CD8-positive, alpha-beta memory T cell (primary cell): ENCODE results near the gene DICER1. TPM values are rescaled to one million over a fixed set of nuclear protein-coding genes. Genes with fewer than 3 reads are reported as not detected.
A peak's percentile ranks its signal among the peaks of the same experiment; 100 is the strongest.
"Not testable (repeated sequence)": the region's sequence is repeated elsewhere in the genome, so short reads cannot be mapped to it uniquely, and the experiment has no call there.

Source experiments
- CTCF ChIA-PET: fragments of 350-600 bp; sonication (Branson Sonifier 250); formaldehyde crosslinking; loops from one replicate; lab custom pipeline; 2021; ENCODE audit warnings: antibody characterized with exemption; lab: Charles Lee
- POLR2A ChIA-PET: fragments of 350-600 bp; sonication (Branson Sonifier 250); formaldehyde crosslinking; loops from one replicate; lab custom pipeline; 2021; ENCODE audit warnings: antibody characterized with exemption; lab: Charles Lee
- DNase-seq, 5 donors: peaks; one replicate each; pipeline versions ENCODE4 v3.0.0 to v3.0.0-alpha.2; 2020 to 2022; ENCODE audit warnings: mixed read lengths in 1 of 5
- H3K27ac ChIP-seq: one replicate; pipeline ENCODE4 v1.7.0; 2013; ENCODE audit warnings: low read depth, mild to moderate bottlenecking, low read length, moderate library complexity
- H3K27me3 ChIP-seq: 2 replicates; pipeline ENCODE4 v1.7.0; 2013; ENCODE audit warnings: low read length, mild to moderate bottlenecking; ENCODE audit not compliant: insufficient read depth, poor library complexity, severe bottlenecking
- H3K36me3 ChIP-seq: 2 replicates; pipeline ENCODE4 v1.7.0; 2013; ENCODE audit warnings: mild to moderate bottlenecking, low read length, moderate library complexity; ENCODE audit not compliant: insufficient read depth
- H3K4me1 ChIP-seq: 2 replicates; pipeline ENCODE4 v1.7.0; 2013; ENCODE audit warnings: mild to moderate bottlenecking, low read length, moderate library complexity; ENCODE audit not compliant: insufficient read depth
- H3K4me3 ChIP-seq: 2 replicates; pipeline ENCODE4 v1.7.0; 2013; ENCODE audit warnings: mild to moderate bottlenecking, low read length
- H3K9me3 ChIP-seq: 2 replicates; pipeline ENCODE4 v1.7.0; 2013; ENCODE audit warnings: mild to moderate bottlenecking, low read length
- H3K27ac Mint-ChIP-seq, 8 donors: one replicate each; pipeline ENCODE4 v1.8.0; 2020 to 2021; ENCODE audit warnings: mixed read lengths in 8 of 8, mild to moderate bottlenecking in 6 of 8, inconsistent platforms in 3 of 8, moderate library complexity in 3 of 8
- H3K27me3 Mint-ChIP-seq, 2 donors: one replicate each; pipeline ENCODE4 v1.8.0; 2020 to 2021; ENCODE audit warnings: mixed read lengths in 2 of 2, mild to moderate bottlenecking in 1 of 2, moderate library complexity in 1 of 2
- H3K36me3 Mint-ChIP-seq, 3 donors: one replicate each; pipeline ENCODE4 v1.8.0; 2020 to 2021; ENCODE audit warnings: mixed read lengths in 3 of 3, inconsistent platforms in 1 of 3, mild to moderate bottlenecking in 1 of 3
- H3K4me1 Mint-ChIP-seq, 3 donors: one replicate each; pipeline ENCODE4 v1.8.0; 2020 to 2021; ENCODE audit warnings: mixed read lengths in 3 of 3, inconsistent platforms in 1 of 3, mild to moderate bottlenecking in 1 of 3
- H3K4me3 Mint-ChIP-seq, 7 donors: one replicate each; pipeline ENCODE4 v1.8.0; 2020 to 2021; ENCODE audit warnings: mixed read lengths in 7 of 7, mild to moderate bottlenecking in 6 of 7, moderate library complexity in 4 of 7, inconsistent platforms in 2 of 7
- H3K9me3 Mint-ChIP-seq, 5 donors: one replicate each; pipeline ENCODE4 v1.8.0; 2020 to 2022; ENCODE audit warnings: mixed read lengths in 5 of 5, mild to moderate bottlenecking in 3 of 5, moderate library complexity in 2 of 5, inconsistent platforms in 1 of 5
- polyA plus RNA-seq: library from polyadenylated mRNA; unstranded; fragments of 300-500 nt; fragmentation: Illumina TruSeq; gene quantifications from one replicate; pipeline ENCODE4 v1.2.3, GENCODE V29; 2021
- total RNA-seq, 2 experiments: library from RNA; stranded (reverse); gene quantifications; one replicate each; pipeline ENCODE4 v1.2.3, GENCODE V29; 2021

Gene DICER1
- total and polyA plus RNA-seq, 3 experiments from 2014 or later: 15.0 to 62.0 (median 57.9) TPM

- no peaks in the 10 kb centered on the region for H3K9me3 ChIP-seq
- ChIA-PET POLR2A (no interaction called here), CTCF (no interaction called here)
- H3K4me1 Mint-ChIP-seq: no peaks in the 10 kb centered on the region
- DNase-seq: no peak
- H3K4me3 ChIP-seq: no peak overlapping the region
- H3K27me3 ChIP-seq: peaks cover 7% of the 10 kb centered on the region
- no peaks in the 10 kb centered on the region for H3K9me3 Mint-ChIP-seq
- peaks cover 0 to 18% (median 9%) of the 10 kb centered on the region in 3 donors for H3K36me3 Mint-ChIP-seq
- H3K4me1 ChIP-seq: no peaks in the 10 kb centered on the region
- H3K27ac Mint-ChIP-seq: no peak overlapping the region
- H3K27ac ChIP-seq: no peak overlapping the region
- H3K36me3 ChIP-seq: no peaks in the 10 kb centered on the region
- H3K27me3 Mint-ChIP-seq: peaks cover 11 to 41% of the 10 kb centered on the region in 2 donors
- H3K4me3 Mint-ChIP-seq: no peak overlapping the region
Observed at GRCh38 chr14:95182379-95182778, 25.1 kb upstream of the DICER1 start.

GRCh38 chr14:95180966-95181741 lies 23.8 kb upstream of the DICER1 start:
- no peaks in the 10 kb centered on the region for H3K9me3 Mint-ChIP-seq
- Histone ChIP-seq H3K36me3 (no peaks in the 10 kb centered on the region), H3K27me3 (peaks cover 7% of the 10 kb centered on the region), H3K4me3 (no peak overlapping the region), H3K9me3 (no peaks in the 10 kb centered on the region), H3K4me1 (no peaks in the 10 kb centered on the region), H3K27ac (no peak overlapping the region)
- H3K4me1 Mint-ChIP-seq: no peaks in the 10 kb centered on the region
- H3K27me3 Mint-ChIP-seq: peaks cover 7 to 30% of the 10 kb centered on the region in 2 donors
- peaks cover 0 to 18% (median 9%) of the 10 kb centered on the region in 3 donors for H3K36me3 Mint-ChIP-seq
- no peak for DNase-seq
- CTCF ChIA-PET: no interaction called here
- POLR2A ChIA-PET: no interaction called here
- H3K27ac Mint-ChIP-seq: no peak overlapping the region
- H3K4me3 Mint-ChIP-seq: no peak overlapping the region

- POLR2A ChIA-PET, H3K27ac Mint-ChIP-seq, H3K27me3 Mint-ChIP-seq: not testable (repeated sequence)
Observed at GRCh38 chr14:95175670-95176069, 18.3 kb upstream of the DICER1 start.

GRCh38 chr14:95174184-95174792 lies 17.0 kb upstream of the DICER1 start:
- Histone ChIP-seq H3K4me1 (no peaks in the 10 kb centered on the region), H3K27me3 (no peaks in the 10 kb centered on the region), H3K27ac (no peak overlapping the region), H3K36me3 (no peaks in the 10 kb centered on the region), H3K9me3 (no peaks in the 10 kb centered on the region), H3K4me3 (no peak overlapping the region)
- Mint-ChIP-seq H3K4me3 (no peak overlapping the region), H3K4me1 (peaks cover 0 to 2% (median 0%) of the 10 kb centered on the region in 3 donors), H3K27me3 (peaks cover under 1 to 6% of the 10 kb centered on the region in 2 donors), H3K27ac (no peak overlapping the region), H3K9me3 (peaks cover 0 to 2% (median 0%) of the 10 kb centered on the region in 5 donors), H3K36me3 (peaks cover 0 to 9% (median under 1%) of the 10 kb centered on the region in 3 donors)
- no peak for DNase-seq
- POLR2A ChIA-PET: no interaction called here
- CTCF ChIA-PET: interaction anchor here (0.6 kb wide), 1 partner anchor 472 kb away, joined by 3 read pairs; no protein-coding TSS in a partner anchor

More at GRCh38 chr14:95175670-95176069, 18.3 kb upstream of the DICER1 start:
- CTCF ChIA-PET, H3K9me3 Mint-ChIP-seq, DNase-seq, H3K4me1 ChIP-seq, H3K4me3 Mint-ChIP-seq, H3K27me3 ChIP-seq, H3K36me3 ChIP-seq, H3K4me3 ChIP-seq, H3K9me3 ChIP-seq, H3K4me1 Mint-ChIP-seq, H3K27ac ChIP-seq: not testable (repeated sequence)
- peaks cover 0 to 11% (median 5%) of the 10 kb centered on the region in 3 donors for H3K36me3 Mint-ChIP-seq

GRCh38 chr14:95173518-95173917 lies 16.2 kb upstream of the DICER1 start:
- Histone ChIP-seq H3K9me3 (no peaks in the 10 kb centered on the region), H3K4me3 (no peak overlapping the region), H3K27me3 (no peaks in the 10 kb centered on the region), H3K4me1 (no peaks in the 10 kb centered on the region), H3K27ac (no peak overlapping the region), H3K36me3 (no peaks in the 10 kb centered on the region)
- Mint-ChIP-seq H3K27ac (peak overlapping the region in 2 of 8 donors; percentile 7 to 55), H3K36me3 (peaks cover 0 to 4% (median 0%) of the 10 kb centered on the region in 3 donors), H3K9me3 (peaks cover 0 to 2% (median 0%) of the 10 kb centered on the region in 5 donors), H3K4me1 (peaks cover 0 to 2% (median 0%) of the 10 kb centered on the region in 3 donors), H3K4me3 (no peak overlapping the region), H3K27me3 (peaks cover 0 to 6% of the 10 kb centered on the region in 2 donors)
- ChIA-PET CTCF (no interaction called here), POLR2A (no interaction called here)
- DNase-seq: no peak

- CTCF ChIA-PET: interaction anchor here (1.3 kb wide), 1 partner anchor 12 kb away, joined by 3 read pairs; no protein-coding TSS in a partner anchor
- DNase-seq: no peak
- Histone ChIP-seq H3K27ac (no peak overlapping the region), H3K27me3 (no peaks in the 10 kb centered on the region), H3K4me1 (no peaks in the 10 kb centered on the region), H3K9me3 (no peaks in the 10 kb centered on the region), H3K36me3 (no peaks in the 10 kb centered on the region), H3K4me3 (no peak overlapping the region)
- Mint-ChIP-seq H3K9me3 (peaks cover 11 to 18% (median 12%) of the 10 kb centered on the region in 5 donors), H3K27ac (peak overlapping the region in 1 of 8 donors; percentile 4), H3K36me3 (peaks cover 0 to 18% (median 1%) of the 10 kb centered on the region in 3 donors), H3K4me3 (no peak overlapping the region), H3K27me3 (peaks cover 0 to 3% of the 10 kb centered on the region in 2 donors), H3K4me1 (no peaks in the 10 kb centered on the region)
- POLR2A ChIA-PET: no interaction called here
Observed at GRCh38 chr14:95167177-95167576, 9.8 kb upstream of the DICER1 start.

- H3K4me3 ChIP-seq: no peak overlapping the region
- POLR2A ChIA-PET: no interaction called here
- H3K36me3 Mint-ChIP-seq: peaks cover 0 to 18% (median 1%) of the 10 kb centered on the region in 3 donors
- H3K27me3 ChIP-seq: no peaks in the 10 kb centered on the region
- CTCF ChIA-PET: no interaction called here
- no peak for DNase-seq
- no peak overlapping the region for H3K27ac Mint-ChIP-seq
- no peaks in the 10 kb centered on the region for H3K4me1 Mint-ChIP-seq
- no peak overlapping the region for H3K27ac ChIP-seq
- H3K4me3 Mint-ChIP-seq: no peak overlapping the region
- no peaks in the 10 kb centered on the region for H3K4me1 ChIP-seq
- no peaks in the 10 kb centered on the region for H3K36me3 ChIP-seq
- peaks cover 11 to 18% (median 12%) of the 10 kb centered on the region in 5 donors for H3K9me3 Mint-ChIP-seq
- H3K9me3 ChIP-seq: no peaks in the 10 kb centered on the region
- peaks cover 0 to 3% of the 10 kb centered on the region in 2 donors for H3K27me3 Mint-ChIP-seq
Observed at GRCh38 chr14:95165517-95165916, 8.2 kb upstream of the DICER1 start.

GRCh38 chr14:95164506-95164905 lies 7.2 kb upstream of the DICER1 start:
- Mint-ChIP-seq H3K4me1 (no peaks in the 10 kb centered on the region), H3K4me3 (no peak overlapping the region), H3K9me3 (peaks cover 11 to 18% (median 12%) of the 10 kb centered on the region in 5 donors), H3K36me3 (peaks cover 0 to 18% (median 1%) of the 10 kb centered on the region in 3 donors), H3K27ac (no peak overlapping the region), H3K27me3 (peaks cover 0 to 3% of the 10 kb centered on the region in 2 donors)
- DNase-seq: no peak
- Histone ChIP-seq H3K9me3 (no peaks in the 10 kb centered on the region), H3K36me3 (no peaks in the 10 kb centered on the region), H3K27ac (no peak overlapping the region), H3K4me3 (no peak overlapping the region), H3K27me3 (no peaks in the 10 kb centered on the region), H3K4me1 (no peaks in the 10 kb centered on the region)
- ChIA-PET POLR2A (no interaction called here), CTCF (no interaction called here)
